Osteoblast (primary cell): ENCODE data around the gene GASK1A. TPM values are rescaled to one million over a fixed set of nuclear protein-coding genes. Genes with fewer than 3 reads are reported as not detected.

Experiments used
- DNase-seq: peaks from one replicate; pipeline ENCODE4 v3.0.0; 2011; ENCODE audit warnings: low spot score, mixed read lengths; ENCODE audit not compliant: insufficient read length; ENCODE audit errors: missing footprints
- H2AFZ ChIP-seq: 2 replicates; pipeline ENCODE4 v1.6.0; 2011; ENCODE audit warnings: mild to moderate bottlenecking, low read length
- H3K27ac ChIP-seq: 2 replicates; pipeline ENCODE4 v1.5.1; 2011; ENCODE audit warnings: mild to moderate bottlenecking, low read depth, low read length, moderate library complexity
- H3K27me3 ChIP-seq: 2 replicates; pipeline ENCODE4 v1.6.0; 2012; ENCODE audit warnings: mild to moderate bottlenecking, control low read depth, inconsistent platforms, low read length, moderate library complexity; ENCODE audit not compliant: insufficient read depth
- H3K36me3 ChIP-seq: 2 replicates; pipeline ENCODE4 v1.5.1; 2011; ENCODE audit warnings: mild to moderate bottlenecking, low read length, control low read depth, moderate library complexity; ENCODE audit not compliant: insufficient read depth
- H3K4me1 ChIP-seq: 2 replicates; pipeline ENCODE4 v1.5.1; 2011; ENCODE audit warnings: mild to moderate bottlenecking, low read length, control low read depth, moderate library complexity; ENCODE audit not compliant: insufficient read depth
- H3K4me2 ChIP-seq: 2 replicates; pipeline ENCODE4 v1.6.0; 2011; ENCODE audit warnings: mild to moderate bottlenecking, low read length; ENCODE audit not compliant: insufficient read depth
- H3K4me3 ChIP-seq: fragments of 200-600 bp; sonication (generic); 3 replicates; pipeline ENCODE4 v1.5.1; 2012; ENCODE audit warnings: mild to moderate bottlenecking, low read length, inconsistent platforms; ENCODE audit not compliant: insufficient read depth
- H3K79me2 ChIP-seq: 2 replicates; pipeline ENCODE4 v1.6.0; 2012; ENCODE audit warnings: mild to moderate bottlenecking, low read length, control low read depth, inconsistent platforms; ENCODE audit not compliant: insufficient read depth
- H3K9me3 ChIP-seq: 2 replicates; pipeline ENCODE4 v1.5.1; 2011; ENCODE audit warnings: low read depth, low read length, control low read depth
- H4K20me1 ChIP-seq: 2 replicates; pipeline ENCODE4 v1.6.0; 2012; ENCODE audit warnings: mild to moderate bottlenecking, low read length, control low read depth; ENCODE audit not compliant: insufficient read depth
- total RNA-seq: library from RNA; depleted of rRNA; stranded (reverse); fragments of >200 nt; gene quantifications from 2 replicates; pipeline ENCODE4 v1.2.3, GENCODE V29; 2012
- TF ChIP-seq, protein P1 (sequence below): IDR thresholded peaks from 2 replicates; pipeline ENCODE4 v1.5.1; 2011; ENCODE audit warnings: mild to moderate bottlenecking, low read depth, low read length, moderate library complexity; ENCODE audit errors: extremely low read depth

Gene GASK1A
- total RNA-seq, 1 donor: 0.72 TPM

- H3K27ac ChIP-seq: no peak overlapping the region
- no peaks in the 10 kb centered on the region for H4K20me1 ChIP-seq
- no peaks in the 10 kb centered on the region for H3K36me3 ChIP-seq
- H3K4me1 ChIP-seq: no peaks in the 10 kb centered on the region
- H2AFZ ChIP-seq: no peak overlapping the region
- no peak for DNase-seq
- TF ChIP-seq, protein P1, sequence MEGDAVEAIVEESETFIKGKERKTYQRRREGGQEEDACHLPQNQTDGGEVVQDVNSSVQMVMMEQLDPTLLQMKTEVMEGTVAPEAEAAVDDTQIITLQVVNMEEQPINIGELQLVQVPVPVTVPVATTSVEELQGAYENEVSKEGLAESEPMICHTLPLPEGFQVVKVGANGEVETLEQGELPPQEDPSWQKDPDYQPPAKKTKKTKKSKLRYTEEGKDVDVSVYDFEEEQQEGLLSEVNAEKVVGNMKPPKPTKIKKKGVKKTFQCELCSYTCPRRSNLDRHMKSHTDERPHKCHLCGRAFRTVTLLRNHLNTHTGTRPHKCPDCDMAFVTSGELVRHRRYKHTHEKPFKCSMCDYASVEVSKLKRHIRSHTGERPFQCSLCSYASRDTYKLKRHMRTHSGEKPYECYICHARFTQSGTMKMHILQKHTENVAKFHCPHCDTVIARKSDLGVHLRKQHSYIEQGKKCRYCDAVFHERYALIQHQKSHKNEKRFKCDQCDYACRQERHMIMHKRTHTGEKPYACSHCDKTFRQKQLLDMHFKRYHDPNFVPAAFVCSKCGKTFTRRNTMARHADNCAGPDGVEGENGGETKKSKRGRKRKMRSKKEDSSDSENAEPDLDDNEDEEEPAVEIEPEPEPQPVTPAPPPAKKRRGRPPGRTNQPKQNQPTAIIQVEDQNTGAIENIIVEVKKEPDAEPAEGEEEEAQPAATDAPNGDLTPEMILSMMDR: no peak
- H3K4me2 ChIP-seq: no peak overlapping the region
- no peak overlapping the region for H3K4me3 ChIP-seq
- H3K79me2 ChIP-seq: no peaks in the 10 kb centered on the region
- H3K9me3 ChIP-seq: no peaks in the 10 kb centered on the region
- H3K27me3 ChIP-seq: no peaks in the 10 kb centered on the region
These were observed 49.8 kb downstream of the GASK1A start for GRCh38 chr3:43028678-43029490.

DNA sequence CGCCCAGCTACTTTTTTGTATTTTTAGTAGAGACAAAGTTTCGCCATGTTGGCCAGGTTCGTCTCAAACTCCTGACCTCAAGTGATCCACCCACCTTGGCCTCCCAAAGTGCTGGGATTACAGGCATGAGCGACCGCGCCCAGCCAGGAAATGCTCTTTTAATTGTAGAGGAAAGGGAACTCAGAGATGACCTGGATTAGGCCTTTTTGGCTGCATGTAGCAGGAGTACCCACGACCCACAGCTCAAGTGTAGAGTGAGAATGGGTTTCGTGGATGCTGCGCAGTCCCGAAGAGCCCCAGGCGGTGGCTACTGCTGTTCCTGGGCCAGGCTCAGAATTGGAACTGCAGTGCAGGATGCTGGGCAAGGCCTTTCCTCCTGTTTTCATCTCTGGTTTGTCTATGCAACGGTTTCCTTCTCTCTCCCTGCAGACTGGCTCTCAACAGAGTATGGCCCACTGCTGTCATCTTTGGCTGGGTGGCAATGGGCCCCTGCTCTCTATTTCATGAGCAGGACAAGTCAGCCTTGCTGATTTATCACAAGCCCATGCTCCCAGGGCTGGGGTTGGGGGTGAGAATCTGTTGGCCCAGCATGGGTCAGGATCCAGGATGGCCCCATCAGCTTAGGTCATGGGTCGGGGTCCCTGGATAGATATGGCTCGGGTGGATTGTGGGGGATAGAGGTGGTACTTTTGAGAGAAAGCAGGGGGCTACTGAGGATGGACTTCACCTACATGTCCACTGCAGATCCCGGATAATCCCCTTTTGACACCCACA, 51.2 kb downstream of the GASK1A start:
- H3K36me3 ChIP-seq: no peaks in the 10 kb centered on the region

DNA sequence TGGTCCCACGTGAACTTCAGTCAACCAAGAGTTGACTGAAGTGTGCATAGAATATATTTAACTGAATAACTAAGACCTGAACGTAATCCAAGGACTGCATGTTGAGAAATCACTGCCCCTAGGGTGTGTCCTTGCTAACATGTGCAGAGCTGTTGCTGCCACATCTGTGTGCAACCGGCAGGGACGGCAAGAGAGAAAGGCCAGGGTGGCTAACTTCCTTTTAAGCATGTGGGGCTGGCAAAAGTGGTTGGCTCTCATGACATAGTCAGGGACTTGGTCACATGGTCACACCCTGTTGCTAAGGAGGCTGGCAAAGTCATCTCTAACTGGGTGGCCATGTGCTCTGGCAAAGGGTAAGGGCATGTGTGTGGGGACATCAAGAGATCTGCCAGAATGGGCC, 52.4 kb downstream of the GASK1A start:
- TF ChIP-seq, protein P1: no peak
- H4K20me1 ChIP-seq: no peaks in the 10 kb centered on the region
- DNase-seq: no peak
- no peaks in the 10 kb centered on the region for H3K4me1 ChIP-seq
- H3K27me3 ChIP-seq: no peaks in the 10 kb centered on the region
- no peak overlapping the region for H3K4me2 ChIP-seq
- H3K36me3 ChIP-seq: no peaks in the 10 kb centered on the region
- H2AFZ ChIP-seq: no peak overlapping the region
- H3K9me3 ChIP-seq: no peaks in the 10 kb centered on the region
- H3K27ac ChIP-seq: no peak overlapping the region
- H3K4me3 ChIP-seq: no peak overlapping the region
- no peaks in the 10 kb centered on the region for H3K79me2 ChIP-seq

More for the DNA sequence above, 51.2 kb downstream of the GASK1A start:
- Histone ChIP-seq H3K4me2 (no peak overlapping the region), H3K4me3 (no peak overlapping the region), H3K79me2 (no peaks in the 10 kb centered on the region), H3K27ac (no peak overlapping the region), H4K20me1 (no peaks in the 10 kb centered on the region), H3K9me3 (no peaks in the 10 kb centered on the region), H3K27me3 (no peaks in the 10 kb centered on the region), H3K4me1 (no peaks in the 10 kb centered on the region), H2AFZ (no peak overlapping the region)
- TF ChIP-seq, protein P1: no peak
- DNase-seq: no peak

DNA sequence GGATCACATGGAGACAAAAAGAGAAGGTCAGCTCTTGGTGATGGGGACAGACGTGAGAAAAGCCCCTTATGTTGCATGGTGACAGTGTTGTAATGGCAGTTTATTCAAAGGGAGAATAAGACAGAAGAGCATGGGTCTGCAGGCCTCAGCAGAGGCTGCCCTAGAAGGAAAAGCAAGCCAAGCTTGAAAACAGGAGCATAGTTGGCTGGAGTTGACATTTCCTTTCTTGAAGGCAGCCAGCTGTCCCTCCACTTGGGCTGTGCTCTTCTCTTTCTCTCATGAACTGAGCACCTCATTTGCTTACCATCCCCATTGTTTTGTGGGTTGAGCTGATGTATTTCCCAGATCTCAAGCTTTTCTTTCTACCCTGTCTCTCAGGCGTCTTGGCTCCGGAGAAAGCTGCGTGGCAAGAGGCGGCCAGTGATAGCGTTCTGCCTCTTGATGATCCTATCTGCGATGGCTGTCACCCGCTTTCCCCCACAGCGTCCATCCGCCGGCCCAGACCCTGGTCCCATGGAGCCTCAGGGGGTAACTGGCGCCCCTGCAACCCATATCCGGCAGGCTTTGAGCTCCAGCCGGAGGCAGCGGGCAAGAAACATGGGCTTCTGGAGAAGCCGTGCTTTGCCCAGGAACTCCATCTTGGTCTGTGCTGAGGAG, 52.9 kb downstream of the GASK1A start:
- H3K79me2 ChIP-seq: no peaks in the 10 kb centered on the region
- no peak overlapping the region for H3K4me3 ChIP-seq
- DNase-seq: no peak
- no peak overlapping the region for H3K27ac ChIP-seq
- H3K27me3 ChIP-seq: peaks cover 2% of the 10 kb centered on the region
- no peak overlapping the region for H2AFZ ChIP-seq
- no peaks in the 10 kb centered on the region for H3K4me1 ChIP-seq
- no peaks in the 10 kb centered on the region for H4K20me1 ChIP-seq
- H3K9me3 ChIP-seq: no peaks in the 10 kb centered on the region
- no peaks in the 10 kb centered on the region for H3K36me3 ChIP-seq
- no peak overlapping the region for H3K4me2 ChIP-seq
- TF ChIP-seq, protein P1: no peak
